Gastrocnemius medialis (tissue), 4 donors: ENCODE results near the gene USP6NL. TPM values are rescaled to one million over a fixed set of nuclear protein-coding genes. Genes with fewer than 3 reads are reported as not detected.

ENCODE experiments used
- ATAC-seq, 2 donors: fragments of 150-250 bp; one replicate each; pipeline ENCODE4 v1.9.1; 2016
- DNase-seq, 2 donors: peaks; one replicate each; pipeline ENCODE4 v3.0.0-alpha.2; 2019
- H3K27ac ChIP-seq, 4 donors: fragments of 200-600 bp; sonication (generic); 1 replicate in 1 of 4; 2 replicates in 3 of 4; pipeline ENCODE4 v1.5.1; 2016 to 2018; ENCODE audit warnings: mild to moderate bottlenecking in 2 of 4, moderate library complexity in 1 of 4
- H3K27me3 ChIP-seq, 3 donors: fragments of 200-600 bp; sonication (generic) in 2 of 3; 1 replicate in 1 of 3; 2 replicates in 2 of 3; pipeline versions ENCODE4 v1.5.1 to v1.6.0; 2016 to 2019; ENCODE audit warnings: mild to moderate bottlenecking in 1 of 3, moderate library complexity in 1 of 3
- H3K36me3 ChIP-seq, 2 donors: fragments of 200-600 bp; sonication (generic) in 1 of 2; one replicate each; pipeline ENCODE4 v1.5.1; 2017 to 2018
- H3K4me1 ChIP-seq, 2 donors: fragments of 200-600 bp; sonication (generic) in 1 of 2; one replicate each; pipeline ENCODE4 v1.5.1; 2016 to 2017; ENCODE audit warnings: mild to moderate bottlenecking in 2 of 2
- H3K4me3 ChIP-seq, 4 donors: fragments of 200-600 bp; sonication (generic) in 3 of 4; 1 replicate in 1 of 4; 2 replicates in 3 of 4; pipeline ENCODE4 v1.5.1; 2016 to 2019; ENCODE audit warnings: mild to moderate bottlenecking in 2 of 4
- H3K9me3 ChIP-seq, 3 donors: fragments of 200-600 bp; sonication (generic) in 2 of 3; 1 replicate in 1 of 3; 2 replicates in 2 of 3; pipeline ENCODE4 v1.5.1; 2016 to 2019
- CTCF ChIP-seq, 5 experiments: fragments of 450-650 bp in 3 of 5; fragments of 200-600 bp in 2 of 5; sonication (generic) in 2 of 5; IDR thresholded peaks in 4 of 5; conservative IDR thresholded peaks in 1 of 5; 1 replicate in 4 of 5; 2 replicates in 1 of 5; pipeline ENCODE4 v1.5.1; 2016 to 2019; ENCODE audit warnings: antibody characterized with exemption in 5 of 5, mild to moderate bottlenecking in 3 of 5, moderate library complexity in 3 of 5
- POLR2A ChIP-seq, 2 donors: fragments of 450-650 bp; IDR thresholded peaks; one replicate each; pipeline ENCODE4 v1.6.1; 2017; ENCODE audit warnings: antibody characterized with exemption in 2 of 2, mild to moderate bottlenecking in 2 of 2, moderate library complexity in 2 of 2
- in situ Hi-C, 4 donors: fragments of 200-750 bp; cut with MboI; loops; one replicate each; pipeline versions ENCODE4 v1.15.0 to v1.8.0; 2017; ENCODE audit warnings: low sequenced_read_pairs in 4 of 4
- intact Hi-C: fragments of 100-400 bp; cut with DNase I; formaldehyde crosslinking; loops from one replicate; pipeline ENCODE4 v1.15.1; 2023; ENCODE audit warnings: low total_unique reads
- total RNA-seq, 4 donors: library from RNA; depleted of rRNA; stranded (reverse); fragments of >200 nt; gene quantifications; one replicate each; pipeline versions ENCODE4 v1.1.0 to v1.2.3, GENCODE V29; 2016

The USP6NL gene
- total RNA-seq, 4 donors from 2014 or later = 5.6 to 6.2 (median 5.9) TPM

GRCh38 chr10:11625019-11625735 lies 13.7 kb upstream of the USP6NL start:
- Histone ChIP-seq H3K4me1 (no peaks in the 10 kb centered on the region), H3K9me3 (no peaks in the 10 kb centered on the region), H3K27ac (no peak overlapping the region), H3K4me3 (no peak overlapping the region), H3K27me3 (no peaks in the 10 kb centered on the region), H3K36me3 (no peaks in the 10 kb centered on the region)
- intact Hi-C loops = no loop called here
- TF ChIP-seq POLR2A (IDR thresholded peaks at IDR 0.05) (no peak), CTCF (IDR thresholded peaks at IDR 0.05 in 4 of 5, conservative IDR thresholded peaks at IDR 0.05 in 1 of 5) (no peak)
- ATAC-seq (no peak), DNase-seq (no peak)
- in situ Hi-C loops = no loop called here

DNA sequence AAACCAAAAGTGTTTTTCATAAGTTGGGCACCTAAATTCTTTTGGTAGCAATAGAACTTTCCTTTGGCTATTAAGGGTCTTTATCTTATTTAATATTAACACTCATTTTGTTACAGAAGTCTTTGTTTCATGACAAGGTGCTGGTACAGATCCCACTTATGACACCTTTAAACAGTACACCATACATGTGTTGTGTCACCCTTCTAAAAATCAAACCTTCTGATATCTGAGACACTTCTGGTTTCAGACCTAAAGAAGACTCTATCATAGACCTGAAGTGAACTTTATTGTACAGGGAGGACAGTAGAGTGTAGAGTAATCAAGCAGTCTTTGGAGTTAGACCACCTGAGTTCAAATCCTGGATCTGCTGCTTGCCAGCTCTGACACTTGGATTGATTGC lies 5.8 kb upstream of the USP6NL start:
- in situ Hi-C loops = no loop called here
- intact Hi-C loops = no loop called here
- ATAC-seq = no peak

DNA sequence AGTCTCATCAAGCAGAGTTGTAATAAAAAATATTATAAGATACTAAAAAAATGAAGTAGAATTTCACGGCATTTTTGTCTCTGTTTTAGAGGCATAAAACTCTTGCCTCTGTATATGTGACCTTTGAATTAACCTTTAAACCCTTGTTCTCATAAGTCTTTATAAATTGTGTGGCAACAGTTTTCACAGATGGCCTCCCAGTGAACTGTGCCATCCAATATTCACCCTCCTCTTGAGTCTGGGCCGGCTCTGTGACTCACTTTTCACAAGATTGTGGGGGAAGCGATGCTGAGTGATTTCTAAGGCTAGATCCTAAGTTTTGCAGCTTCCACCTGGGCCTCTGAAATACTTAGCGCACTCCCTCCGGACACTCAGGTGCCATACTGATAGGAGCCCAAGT lies 4.6 kb upstream of the USP6NL start:
- Histone ChIP-seq H3K4me1 (peaks cover 0 to 3% of the 10 kb centered on the region in 2 donors), H3K27me3 (no peaks in the 10 kb centered on the region), H3K4me3 (no peak overlapping the region), H3K36me3 (no peaks in the 10 kb centered on the region), H3K9me3 (no peaks in the 10 kb centered on the region), H3K27ac (no peak overlapping the region)
- in situ Hi-C loops (no loop called here), intact Hi-C loops (no loop called here)
- ATAC-seq (no peak), DNase-seq (no peak)
- TF ChIP-seq CTCF (IDR thresholded peaks at IDR 0.05 in 4 of 5, conservative IDR thresholded peaks at IDR 0.05 in 1 of 5) = no peak
- no peak for TF ChIP-seq POLR2A (IDR thresholded peaks at IDR 0.05)

More for the DNA sequence above, 5.8 kb upstream of the USP6NL start:
- DNase-seq = no peak
- Histone ChIP-seq H3K4me1 (peaks cover 0 to 3% of the 10 kb centered on the region in 2 donors), H3K27me3 (no peaks in the 10 kb centered on the region), H3K36me3 (no peaks in the 10 kb centered on the region), H3K4me3 (no peak overlapping the region), H3K27ac (no peak overlapping the region), H3K9me3 (no peaks in the 10 kb centered on the region)
- TF ChIP-seq POLR2A (IDR thresholded peaks at IDR 0.05) (no peak), CTCF (IDR thresholded peaks at IDR 0.05 in 4 of 5, conservative IDR thresholded peaks at IDR 0.05 in 1 of 5) (no peak)

DNA sequence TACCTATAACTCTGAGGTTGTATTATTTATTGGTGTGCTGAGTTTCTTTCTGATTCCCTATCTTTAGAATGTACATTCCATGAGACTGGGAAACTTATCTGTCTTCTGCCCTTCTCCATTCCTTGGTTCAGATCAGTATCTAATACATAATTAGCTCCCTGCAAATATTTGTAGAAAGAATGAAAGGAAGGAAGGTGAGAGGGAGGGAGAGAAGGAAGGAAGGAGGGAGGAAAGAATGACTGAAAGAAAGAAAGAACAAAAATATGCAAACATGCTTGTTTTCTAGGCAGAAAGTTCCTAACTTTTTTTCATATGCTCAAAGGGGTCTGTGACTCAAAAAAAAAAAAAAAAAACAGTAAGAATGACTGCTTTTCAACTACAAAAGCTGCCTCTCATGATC lies 3.9 kb upstream of the USP6NL start:
- H3K27me3 ChIP-seq = no peaks in the 10 kb centered on the region
- intact Hi-C loops = no loop called here
- no peaks in the 10 kb centered on the region for H3K9me3 ChIP-seq
- H3K4me1 ChIP-seq = peaks cover 4 to 5% of the 10 kb centered on the region in 2 donors
- H3K27ac ChIP-seq = no peak overlapping the region
- no peaks in the 10 kb centered on the region for H3K36me3 ChIP-seq
- no peak for ATAC-seq
- DNase-seq = no peak
- TF ChIP-seq POLR2A (IDR thresholded peaks at IDR 0.05) (no peak), CTCF (IDR thresholded peaks at IDR 0.05 in 4 of 5, conservative IDR thresholded peaks at IDR 0.05 in 1 of 5) (no peak)
- no peak overlapping the region for H3K4me3 ChIP-seq
- in situ Hi-C loops = no loop called here
